Measurements from ENCODE around the gene NCKIPSD.

The NCKIPSD gene

GRCh38 chr3:48642605-48643004 lies 43.1 kb downstream of the NCKIPSD start:
- DNase-seq: no peak

GRCh38 chr3:48641396-48641795 lies 44.3 kb downstream of the NCKIPSD start:
- no peak for DNase-seq

GRCh38 chr3:48639944-48640606 lies 45.6 kb downstream of the NCKIPSD start:
- DNase-seq: no peak

- DNase-seq: no peak
Measured at GRCh38 chr3:48637305-48637704, 48.4 kb downstream of the NCKIPSD start.

GRCh38 chr3:48636149-48636655 lies 49.5 kb downstream of the NCKIPSD start:
- DNase-seq: no peak

- DNase-seq: peak; percentile 91 to 93
Measured at GRCh38 chr3:48635222-48636021, 50.3 kb downstream of the NCKIPSD start, which contains the start of gene SLC26A6. Gene SLC26A6, minus strand, starts transcription at chr3:48635461. Its CDS starts 68 bp downstream, at chr3:48635393.

- peak; percentile 21 to 32 for DNase-seq
Measured at GRCh38 chr3:48634661-48635221, 51.0 kb downstream of the NCKIPSD start.

GRCh38 chr3:48633743-48634142 lies 52.0 kb downstream of the NCKIPSD start:
- DNase-seq: no peak

GRCh38 chr3:48633256-48633655 lies 52.5 kb downstream of the NCKIPSD start:
- no peak for DNase-seq

GRCh38 chr3:48631516-48632448 lies 53.9 kb downstream of the NCKIPSD start:
- DNase-seq: no peak

- no peak for DNase-seq
Measured at GRCh38 chr3:48630833-48631232, 54.9 kb downstream of the NCKIPSD start.

GRCh38 chr3:48630407-48630806 lies 55.3 kb downstream of the NCKIPSD start:
- no peak for DNase-seq

- no peak for DNase-seq
Measured at GRCh38 chr3:48629894-48630293, 55.8 kb downstream of the NCKIPSD start.

GRCh38 chr3:48628277-48629017 lies 57.3 kb downstream of the NCKIPSD start:
- no peak for DNase-seq

- DNase-seq: no peak
Measured at GRCh38 chr3:48625600-48625999, 60.1 kb downstream of the NCKIPSD start.

- DNase-seq: no peak
Measured at GRCh38 chr3:48624767-48625166, 60.9 kb downstream of the NCKIPSD start.

GRCh38 chr3:48623851-48624547 lies 61.7 kb downstream of the NCKIPSD start:
- no peak for DNase-seq
